Activated naive CD8-positive, alpha-beta T cell (primary cell): ENCODE results near the gene GOLGA8J.
"Not testable (repeated sequence)": the region's sequence is repeated elsewhere in the genome, so short reads cannot be mapped to it uniquely, and the experiment has no call there.

Source experiments
- H3K27ac Mint-ChIP-seq: one replicate; pipeline ENCODE4 v1.8.0; 2021; ENCODE audit warnings: mixed read lengths
- H3K27me3 Mint-ChIP-seq: one replicate; pipeline ENCODE4 v1.8.0; 2021; ENCODE audit warnings: mixed read lengths
- H3K36me3 Mint-ChIP-seq: one replicate; pipeline ENCODE4 v1.8.0; 2021; ENCODE audit warnings: mixed read lengths
- H3K4me1 Mint-ChIP-seq: one replicate; pipeline ENCODE4 v1.8.0; 2021; ENCODE audit warnings: low read depth, mixed read lengths
- H3K4me3 Mint-ChIP-seq: one replicate; pipeline ENCODE4 v1.8.0; 2021; ENCODE audit warnings: mild to moderate bottlenecking, mixed read lengths
- H3K9me3 Mint-ChIP-seq: one replicate; pipeline ENCODE4 v1.8.0; 2021; ENCODE audit warnings: low read depth, mixed read lengths

GOLGA8J gene

DNA sequence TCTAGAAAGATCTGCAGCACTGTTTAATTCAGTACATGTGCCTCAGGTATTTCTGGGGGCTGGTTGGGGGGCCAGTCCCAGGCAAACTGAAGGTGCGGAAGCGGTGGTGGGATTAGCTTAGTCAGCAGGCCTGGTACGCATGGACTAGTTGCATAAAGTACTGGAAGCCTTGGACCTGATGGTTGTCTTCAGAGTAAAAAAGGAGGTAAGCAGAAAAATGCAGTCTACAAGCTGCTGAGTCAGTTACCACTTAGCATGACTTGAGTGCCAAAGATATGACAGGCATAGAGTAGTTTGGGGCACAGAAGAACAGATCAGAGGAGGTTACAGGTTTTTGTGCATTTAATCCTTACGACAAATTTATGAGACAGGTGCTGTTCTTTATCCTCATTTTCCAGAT lies 19.9 kb upstream of the GOLGA8J start:
- no peak overlapping the region for H3K27ac Mint-ChIP-seq
- no peak overlapping the region for H3K4me3 Mint-ChIP-seq
- H3K4me1 Mint-ChIP-seq: no peaks in the 10 kb centered on the region
- no peaks in the 10 kb centered on the region for H3K9me3 Mint-ChIP-seq
- peaks cover 4% of the 10 kb centered on the region for H3K27me3 Mint-ChIP-seq
- H3K36me3 Mint-ChIP-seq: no peaks in the 10 kb centered on the region

- Mint-ChIP-seq H3K27me3 (peaks cover 2% of the 10 kb centered on the region), H3K9me3 (no peaks in the 10 kb centered on the region), H3K4me1 (no peaks in the 10 kb centered on the region), H3K36me3 (no peaks in the 10 kb centered on the region), H3K27ac (no peak overlapping the region), H3K4me3 (no peak overlapping the region)
Observed at GRCh38 chr15:30063835-30064546, 18.8 kb upstream of the GOLGA8J start.

- H3K27ac Mint-ChIP-seq: no peak overlapping the region
- no peaks in the 10 kb centered on the region for H3K36me3 Mint-ChIP-seq
- H3K4me3 Mint-ChIP-seq: no peak overlapping the region
- H3K27me3 Mint-ChIP-seq: peaks cover 2% of the 10 kb centered on the region
- H3K9me3 Mint-ChIP-seq: no peaks in the 10 kb centered on the region
- no peaks in the 10 kb centered on the region for H3K4me1 Mint-ChIP-seq
Observed at GRCh38 chr15:30065025-30065801, 17.5 kb upstream of the GOLGA8J start.

- H3K27ac Mint-ChIP-seq: no peak overlapping the region
- H3K36me3 Mint-ChIP-seq: no peaks in the 10 kb centered on the region
- peaks cover 7% of the 10 kb centered on the region for H3K27me3 Mint-ChIP-seq
- no peaks in the 10 kb centered on the region for H3K4me1 Mint-ChIP-seq
- H3K9me3 Mint-ChIP-seq: no peaks in the 10 kb centered on the region
- H3K4me3 Mint-ChIP-seq: no peak overlapping the region
Observed at GRCh38 chr15:30068326-30068725, 14.4 kb upstream of the GOLGA8J start.

GRCh38 chr15:30072630-30073029 lies 10.1 kb upstream of the GOLGA8J start:
- no peak overlapping the region for H3K4me3 Mint-ChIP-seq
- no peaks in the 10 kb centered on the region for H3K9me3 Mint-ChIP-seq
- no peak overlapping the region for H3K27ac Mint-ChIP-seq
- peaks cover 7% of the 10 kb centered on the region for H3K27me3 Mint-ChIP-seq
- no peaks in the 10 kb centered on the region for H3K36me3 Mint-ChIP-seq
- H3K4me1 Mint-ChIP-seq: no peaks in the 10 kb centered on the region

- Mint-ChIP-seq H3K27me3 (peaks cover 7% of the 10 kb centered on the region), H3K9me3 (no peaks in the 10 kb centered on the region), H3K36me3 (no peaks in the 10 kb centered on the region), H3K27ac (no peak overlapping the region), H3K4me3 (no peak overlapping the region), H3K4me1 (no peaks in the 10 kb centered on the region)
Observed at GRCh38 chr15:30073915-30074314, 8.8 kb upstream of the GOLGA8J start.

- not testable (repeated sequence) for H3K27me3 Mint-ChIP-seq, H3K4me3 Mint-ChIP-seq, H3K36me3 Mint-ChIP-seq, H3K27ac Mint-ChIP-seq, H3K4me1 Mint-ChIP-seq, H3K9me3 Mint-ChIP-seq
Observed at GRCh38 chr15:30080816-30081215, 1.9 kb upstream of the GOLGA8J start.

DNA sequence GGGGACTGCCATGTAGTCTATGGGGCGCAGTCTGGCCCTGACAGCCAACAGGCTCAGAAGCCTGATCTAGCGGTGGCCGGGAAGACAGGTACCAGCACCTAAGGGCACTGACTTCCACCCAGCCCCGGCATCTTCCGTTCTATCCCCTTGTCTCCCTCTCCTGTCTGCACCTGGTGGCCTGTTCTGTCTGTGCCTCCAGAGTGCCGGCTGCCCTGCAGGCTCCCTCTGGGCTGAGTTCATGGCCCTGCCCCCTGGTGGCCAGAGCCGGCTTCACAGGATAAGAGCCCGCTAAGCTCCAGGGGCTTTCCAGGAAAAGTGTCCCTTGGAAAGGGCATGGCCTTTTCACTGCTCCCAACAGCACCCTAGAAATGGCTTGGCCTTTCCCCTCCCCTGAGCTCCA lies 15.1 kb downstream of the GOLGA8J start:
- H3K27ac Mint-ChIP-seq, H3K36me3 Mint-ChIP-seq, H3K4me3 Mint-ChIP-seq, H3K9me3 Mint-ChIP-seq, H3K27me3 Mint-ChIP-seq, H3K4me1 Mint-ChIP-seq: not testable (repeated sequence)

- not testable (repeated sequence) for H3K27ac Mint-ChIP-seq, H3K36me3 Mint-ChIP-seq
Observed at GRCh38 chr15:30102890-30103289, 20.1 kb downstream of the GOLGA8J start.

GRCh38 chr15:30103941-30104507 lies 21.3 kb downstream of the GOLGA8J start:
- not testable (repeated sequence) for H3K4me1 Mint-ChIP-seq, H3K27ac Mint-ChIP-seq, H3K36me3 Mint-ChIP-seq, H3K4me3 Mint-ChIP-seq, H3K27me3 Mint-ChIP-seq, H3K9me3 Mint-ChIP-seq

More at GRCh38 chr15:30102890-30103289, 20.1 kb downstream of the GOLGA8J start:
- not testable (repeated sequence) for H3K9me3 Mint-ChIP-seq, H3K27me3 Mint-ChIP-seq, H3K4me1 Mint-ChIP-seq, H3K4me3 Mint-ChIP-seq

GRCh38 chr15:30110591-30110990 lies 27.8 kb downstream of the GOLGA8J start:
- not testable (repeated sequence) for H3K27me3 Mint-ChIP-seq, H3K27ac Mint-ChIP-seq, H3K9me3 Mint-ChIP-seq, H3K36me3 Mint-ChIP-seq, H3K4me3 Mint-ChIP-seq, H3K4me1 Mint-ChIP-seq

- not testable (repeated sequence) for H3K27me3 Mint-ChIP-seq, H3K9me3 Mint-ChIP-seq, H3K4me3 Mint-ChIP-seq, H3K36me3 Mint-ChIP-seq, H3K4me1 Mint-ChIP-seq, H3K27ac Mint-ChIP-seq
Observed at GRCh38 chr15:30130066-30130465, 47.3 kb downstream of the GOLGA8J start.

DNA sequence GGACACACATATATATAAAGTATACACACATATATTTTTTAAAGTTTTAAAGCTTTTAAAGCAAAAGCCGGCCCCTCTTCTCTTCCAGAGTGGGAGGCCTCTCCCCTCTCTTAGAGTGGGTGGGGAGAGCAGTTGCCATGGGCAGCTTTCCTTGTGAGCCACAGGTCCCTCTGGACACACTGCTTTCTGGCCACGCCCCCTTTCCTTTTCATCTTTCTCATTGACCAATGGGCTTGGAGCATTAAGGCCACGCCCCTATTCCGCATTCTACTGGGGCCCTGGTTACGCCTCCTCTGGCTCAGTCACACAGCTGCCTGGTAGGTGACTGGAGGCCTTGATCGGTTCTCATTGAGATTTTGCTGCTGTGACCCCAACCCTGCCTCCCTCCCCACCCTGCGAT lies 52.0 kb downstream of the GOLGA8J start, which contains the start of gene GOLGA8T:
TSS of gene GOLGA8T (plus strand) at position 301 of the 400 bp plus-strand sequence. CDS start at position 399, 98 bp downstream.
- H3K4me3 Mint-ChIP-seq, H3K9me3 Mint-ChIP-seq, H3K27ac Mint-ChIP-seq, H3K36me3 Mint-ChIP-seq, H3K4me1 Mint-ChIP-seq, H3K27me3 Mint-ChIP-seq: not testable (repeated sequence)
